Measurements from ENCODE around the gene SH3BP1. TPM values are rescaled to one million over a fixed set of nuclear protein-coding genes. Genes with fewer than 3 reads are reported as not detected.

Gene SH3BP1
- total RNA-seq, 1 experiment from 2014 or later, result 1.7 TPM

DNA sequence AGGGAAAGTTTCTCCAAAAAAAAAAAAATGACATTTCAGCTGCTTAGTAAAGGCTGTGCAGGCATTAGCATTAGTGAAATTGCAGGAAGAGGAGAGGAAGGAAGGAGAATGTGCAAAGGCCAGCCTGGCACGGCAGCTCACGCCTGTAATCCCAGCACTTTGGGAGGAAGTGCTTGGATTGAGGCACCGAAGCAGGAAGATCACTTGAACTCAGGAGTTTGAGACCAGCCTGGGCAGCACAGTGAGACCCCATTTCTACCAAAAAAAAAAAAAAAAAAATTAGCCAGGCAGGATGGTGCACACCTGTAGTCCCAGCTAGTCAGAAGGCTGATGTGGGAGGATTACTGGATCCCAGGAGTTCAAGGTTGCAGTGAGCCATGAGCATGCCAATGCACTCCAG lies 65.2 kb downstream of the SH3BP1 start:
- no peak for DNase-seq (ENCODE audit: low read depth)

GRCh38 chr22:37705205-37705604 lies 65.7 kb downstream of the SH3BP1 start:
- DNase-seq (ENCODE audit: low read depth), result no peak

Other genes starting within 250 kb of the SH3BP1 start
- gene ELFN2, start 212.2 kb upstream of the SH3BP1 start, total RNA-seq (2014; rRNA removed), result 0.17 and 0.32 TPM in 2 replicates
- gene MFNG, start 153.3 kb upstream of the SH3BP1 start, total RNA-seq (2014; rRNA removed), result 0.17 and 1.3 TPM in 2 replicates
- gene CARD10, start 120.3 kb upstream of the SH3BP1 start, total RNA-seq (2014; rRNA removed), result 22.4 and 23.0 TPM in 2 replicates
- 49.0 and 52.9 TPM in 2 replicates for gene CDC42EP1, start 79.2 kb upstream of the SH3BP1 start, total RNA-seq (2014; rRNA removed)
- not detected in 2 replicates for gene LGALS2, start 59.6 kb upstream of the SH3BP1 start, total RNA-seq (2014; rRNA removed)
- gene GGA1, start 30.8 kb upstream of the SH3BP1 start, total RNA-seq (2014; rRNA removed), result 53.3 and 58.4 TPM in 2 replicates
- gene PDXP, start 19.1 kb downstream of the SH3BP1 start, total RNA-seq (2014; rRNA removed), result 38.7 and 45.1 TPM in 2 replicates
- gene LGALS1, start 36.0 kb downstream of the SH3BP1 start, total RNA-seq (2014; rRNA removed), result 5,161 and 10,139 TPM in 2 replicates
- gene NOL12, start 46.7 kb downstream of the SH3BP1 start, total RNA-seq (2014; rRNA removed), result 45.1 and 53.9 TPM in 2 replicates
- gene TRIOBP, start 57.4 kb downstream of the SH3BP1 start, total RNA-seq (2014; rRNA removed), result 128 and 137 TPM in 2 replicates
- 21.2 and 23.4 TPM in 2 replicates for gene GCAT, start 168.3 kb downstream of the SH3BP1 start, total RNA-seq (2014; rRNA removed)
- not detected in 2 replicates for gene GALR3, start 183.7 kb downstream of the SH3BP1 start, total RNA-seq (2014; rRNA removed)
- gene ANKRD54, start 204.7 kb downstream of the SH3BP1 start, total RNA-seq (2014; rRNA removed), result 49.5 and 55.0 TPM in 2 replicates
- gene EIF3L, start 209.8 kb downstream of the SH3BP1 start, total RNA-seq (2014; rRNA removed), result 311 and 345 TPM in 2 replicates

Data from LHCN-M2 (cell line).